WTC11 (cell line): ENCODE results near the gene HOXB6. TPM values are rescaled to one million over a fixed set of nuclear protein-coding genes. Genes with fewer than 3 reads are reported as not detected.

Experiments
- ATAC-seq: fragments of 200-7000 bp; cut with Tn5 transposase; 2 replicates; pipeline ENCODE4 v1.10.0; 2021; ENCODE audit warnings: mild to moderate bottlenecking, moderate library complexity
- CTCF ChIA-PET: fragments of 300-600 bp; sonication (Branson Sonifier 250); formaldehyde crosslinking; loops from one replicate; lab custom pipeline; 2021; ENCODE audit warnings: antibody characterized with exemption; lab: Charles Lee
- POLR2A ChIA-PET: fragments of 350-600 bp; sonication (Branson Sonifier 250); formaldehyde crosslinking; loops from one replicate; lab custom pipeline; 2021; ENCODE audit warnings: antibody characterized with exemption; lab: Charles Lee
- DNase-seq: peaks from one replicate; pipeline ENCODE4 v3.0.0; 2021; ENCODE audit warnings: low spot score
- H3K27ac Mint-ChIP-seq: 2 replicates; pipeline ENCODE4 v1.8.0; 2021; ENCODE audit warnings: mixed read lengths
- H3K27me3 Mint-ChIP-seq: 2 replicates; pipeline ENCODE4 v1.8.0; 2021; ENCODE audit warnings: low read depth, mild to moderate bottlenecking, moderate library complexity, mixed read lengths
- H3K36me3 Mint-ChIP-seq: 2 replicates; pipeline ENCODE4 v1.8.0; 2021; ENCODE audit warnings: mixed read lengths
- H3K4me1 Mint-ChIP-seq: 2 replicates; pipeline ENCODE4 v1.8.0; 2022; ENCODE audit warnings: mixed read lengths
- H3K4me3 Mint-ChIP-seq: 2 replicates; pipeline ENCODE4 v1.8.0; 2021; ENCODE audit warnings: mild to moderate bottlenecking, moderate library complexity, mixed read lengths
- H3K9me3 Mint-ChIP-seq: 2 replicates; pipeline ENCODE4 v1.8.0; 2021; ENCODE audit warnings: mixed read lengths
- ATF1 ChIP-seq: sonication (generic); formaldehyde crosslinking; IDR thresholded peaks from 2 replicates; pipeline ENCODE4 v1.8.1; 2023; ENCODE audit warnings: mild to moderate bottlenecking, moderate library complexity, missing genetic modification reagents
- CREB1 ChIP-seq: sonication (generic); formaldehyde crosslinking; IDR thresholded peaks from 2 replicates; pipeline ENCODE4 v1.8.0; 2023; ENCODE audit warnings: mild to moderate bottlenecking, missing genetic modification reagents
- CTCF ChIP-seq: fragments of 200-600 bp; IDR thresholded peaks from 2 replicates; pipeline ENCODE4 v1.8.0; 2022; ENCODE audit warnings: antibody characterized with exemption
- EMX1 ChIP-seq: fragments of 250-450 bp; sonication (Bioruptor Pico); IDR thresholded peaks from 2 replicates; pipeline ENCODE4 v1.8.0; 2021; ENCODE audit warnings: mild to moderate bottlenecking
- GABPB1 ChIP-seq: sonication (generic); formaldehyde crosslinking; IDR thresholded peaks from 2 replicates; pipeline ENCODE4 v1.8.1; 2023; ENCODE audit warnings: mild to moderate bottlenecking, missing genetic modification reagents
- HMGA2 ChIP-seq: fragments of 250-450 bp; sonication (Bioruptor Pico); IDR thresholded peaks from 2 replicates; pipeline ENCODE4 v1.4.0; 2021; ENCODE audit warnings: mild to moderate bottlenecking, moderate library complexity
- IRF1 ChIP-seq: sonication (generic); formaldehyde crosslinking; IDR thresholded peaks from 2 replicates; pipeline ENCODE4 v1.8.0; 2023; ENCODE audit warnings: missing genetic modification reagents
- JAZF1 ChIP-seq: fragments of 250-450 bp; sonication (Bioruptor Pico); IDR thresholded peaks from 2 replicates; pipeline ENCODE4 v1.9.0; 2021; ENCODE audit warnings: moderate library complexity, mild to moderate bottlenecking, inconsistent platforms
- MXD4 ChIP-seq: fragments of 250-450 bp; sonication (Bioruptor Pico); IDR thresholded peaks from 2 replicates; pipeline ENCODE4 v1.8.0; 2021; ENCODE audit warnings: mild to moderate bottlenecking, moderate library complexity, borderline replicate concordance
- MYBL2 ChIP-seq: sonication (generic); formaldehyde crosslinking; IDR thresholded peaks from 2 replicates; pipeline ENCODE4 v1.8.1; 2023; ENCODE audit warnings: mild to moderate bottlenecking, moderate library complexity, missing genetic modification reagents
- NR3C1 ChIP-seq: sonication (generic); formaldehyde crosslinking; conservative IDR thresholded peaks from 2 replicates; pipeline ENCODE4 v1.8.1; 2023; ENCODE audit warnings: low read depth, mild to moderate bottlenecking, missing genetic modification reagents
- OVOL2 ChIP-seq: fragments of 250-450 bp; sonication (Bioruptor Pico); IDR thresholded peaks from 2 replicates; pipeline ENCODE4 v1.9.0; 2021; ENCODE audit warnings: mild to moderate bottlenecking, borderline replicate concordance
- PREB ChIP-seq: sonication (generic); formaldehyde crosslinking; IDR thresholded peaks from 2 replicates; pipeline ENCODE4 v1.8.1; 2022; ENCODE audit warnings: mild to moderate bottlenecking, missing genetic modification reagents, moderate library complexity, borderline replicate concordance
- RELA ChIP-seq: sonication (generic); formaldehyde crosslinking; IDR thresholded peaks from 2 replicates; pipeline ENCODE4 v1.8.1; 2022; ENCODE audit warnings: missing genetic modification reagents, mild to moderate bottlenecking, borderline replicate concordance
- SMAD3 ChIP-seq: sonication (generic); formaldehyde crosslinking; IDR thresholded peaks from 2 replicates; pipeline ENCODE4 v1.8.0; 2022; ENCODE audit warnings: missing genetic modification reagents, mild to moderate bottlenecking, borderline replicate concordance
- SOX15 ChIP-seq: fragments of 250-450 bp; sonication (Bioruptor Pico); IDR thresholded peaks from 2 replicates; pipeline ENCODE4 v1.9.0; 2021; ENCODE audit warnings: mild to moderate bottlenecking
- SP1 ChIP-seq: sonication (generic); formaldehyde crosslinking; conservative IDR thresholded peaks from 2 replicates; pipeline ENCODE4 v1.8.1; 2022; ENCODE audit warnings: missing genetic modification reagents
- USF2 ChIP-seq: sonication (generic); formaldehyde crosslinking; IDR thresholded peaks from 2 replicates; pipeline ENCODE4 v1.8.1; 2023; ENCODE audit warnings: mild to moderate bottlenecking, missing genetic modification reagents, moderate library complexity
- ZBTB21 ChIP-seq: sonication (generic); formaldehyde crosslinking; IDR thresholded peaks from 2 replicates; pipeline ENCODE4 v1.8.1; 2023; ENCODE audit warnings: mild to moderate bottlenecking, missing genetic modification reagents, borderline replicate concordance
- ZMAT4 ChIP-seq: fragments of 250-450 bp; sonication (Bioruptor Pico); IDR thresholded peaks from 2 replicates; pipeline ENCODE4 v1.9.0; 2021; ENCODE audit warnings: mild to moderate bottlenecking
- ZNF263 ChIP-seq: sonication (generic); formaldehyde crosslinking; IDR thresholded peaks from 2 replicates; pipeline ENCODE4 v1.8.1; 2022; ENCODE audit warnings: low read depth, mild to moderate bottlenecking, moderate library complexity, missing genetic modification reagents
- ZNF671 ChIP-seq: fragments of 250-450 bp; sonication (Bioruptor Pico); IDR thresholded peaks from 2 replicates; pipeline ENCODE4 v1.8.0; 2021; ENCODE audit warnings: mild to moderate bottlenecking
- total RNA-seq: library from RNA; stranded (reverse); gene quantifications from 3 replicates; pipeline ENCODE4 v1.2.3, GENCODE V29; 2021

HOXB6 gene
- total RNA-seq, 1 experiment from 2014 or later = not detected

- TF ChIP-seq RELA = no peak
- TF ChIP-seq OVOL2 (CRISPR knock-in tag) = no peak
- no peak for TF ChIP-seq ZNF671 (CRISPR knock-in tag)
- no peak for TF ChIP-seq CTCF
- TF ChIP-seq ZMAT4 (CRISPR knock-in tag) = no peak
- TF ChIP-seq, all 79 proteins: peak for 0
Observed at GRCh38 chr17:48609033-48609432, 4.2 kb upstream of the HOXB6 start (continued).

GRCh38 chr17:48608494-48608834, 3.7 kb upstream of the HOXB6 start:
- Mint-ChIP-seq H3K36me3 (0 out of 2 replicates have a peak, but pooled peaks cover 5% of the 10 kb centered on the region), H3K27me3 (peaks cover 100% of the 10 kb centered on the region; the same call in 1 of the 2 replicates), H3K4me1 (peaks cover 29% of the 10 kb centered on the region), H3K9me3 (no peaks in the 10 kb centered on the region), H3K4me3 (no peak overlapping the region), H3K27ac (no peak overlapping the region)
- CTCF ChIA-PET = interaction anchor here (0.7 to 1.2 kb wide), 2 partner anchors 28 to 53 kb away, joined by 4 to 11 read pairs; no protein-coding TSS in a partner anchor
- TF ChIP-seq JAZF1 (CRISPR knock-in tag) (no peak), NR3C1 (no peak), USF2 (CRISPR knock-in tag) (no peak), HMGA2 (CRISPR knock-in tag) (no peak), IRF1 (CRISPR knock-in tag) (no peak), MYBL2 (CRISPR knock-in tag) (no peak), ATF1 (CRISPR knock-in tag) (no peak), PREB (no peak), MXD4 (no peak), EMX1 (CRISPR knock-in tag) (no peak), GABPB1 (CRISPR knock-in tag) (no peak), SP1 (CRISPR knock-in tag) (no peak), ZBTB21 (no peak), ZNF263 (CRISPR knock-in tag) (no peak), SOX15 (CRISPR knock-in tag) (no peak), SMAD3 (no peak), CREB1 (CRISPR knock-in tag) (no peak)
- DNase-seq (no peak), ATAC-seq (no peak)
- POLR2A ChIA-PET = no interaction called here
